Breast epithelium (tissue), 4 donors: ENCODE data around the gene NFIB. TPM values are rescaled to one million over a fixed set of nuclear protein-coding genes. Genes with fewer than 3 reads are reported as not detected.

ENCODE experiments used
- DNase-seq, 2 donors: peaks; one replicate each; pipeline ENCODE4 v3.0.0-alpha.2; 2019; ENCODE audit warnings: low spot score in 2 of 2
- H3K27ac ChIP-seq, 2 donors: fragments of 200-600 bp; sonication (generic) in 1 of 2; one replicate each; pipeline ENCODE4 v1.5.1; 2016 to 2019; ENCODE audit warnings: mild to moderate bottlenecking in 1 of 2
- H3K27me3 ChIP-seq, 2 donors: fragments of 200-600 bp; sonication (generic) in 1 of 2; one replicate each; pipeline versions ENCODE4 v1.5.1 to v1.6.0; 2017 to 2019; ENCODE audit warnings: control low read depth in 1 of 2, mild to moderate bottlenecking in 1 of 2
- H3K36me3 ChIP-seq: fragments of 200-600 bp; one replicate; pipeline ENCODE4 v1.5.1; 2019
- H3K4me1 ChIP-seq, 2 donors: fragments of 200-600 bp; sonication (generic); one replicate each; pipeline ENCODE4 v1.5.1; 2016 to 2019; ENCODE audit warnings: control low read depth in 1 of 2
- H3K4me3 ChIP-seq, 3 donors: fragments of 200-600 bp; sonication (generic); 1 replicate in 2 of 3; 2 replicates in 1 of 3; pipeline ENCODE4 v1.5.1; 2016 to 2019; ENCODE audit warnings: mild to moderate bottlenecking in 3 of 3, moderate library complexity in 2 of 3
- H3K9me3 ChIP-seq, 2 donors: fragments of 200-600 bp; sonication (generic) in 1 of 2; one replicate each; pipeline ENCODE4 v1.5.1; 2016 to 2019; ENCODE audit warnings: control low read depth in 1 of 2
- CTCF ChIP-seq, 3 donors: fragments of 450-650 bp; IDR thresholded peaks; one replicate each; pipeline ENCODE4 v1.5.1; 2016 to 2017; ENCODE audit warnings: antibody characterized with exemption in 3 of 3, mild to moderate bottlenecking in 3 of 3, moderate library complexity in 3 of 3
- POLR2A ChIP-seq: fragments of 450-650 bp; IDR thresholded peaks from one replicate; pipeline ENCODE4 v1.6.1; 2016; ENCODE audit warnings: antibody characterized with exemption, mild to moderate bottlenecking, moderate library complexity
- POLR2AphosphoS5 ChIP-seq, 3 donors: sonication (generic); formaldehyde crosslinking; IDR thresholded peaks; one replicate each; pipeline ENCODE4 v1.6.1; 2017; ENCODE audit warnings: antibody characterized with exemption in 3 of 3
- intact Hi-C: fragments of 100-400 bp; cut with DNase I; formaldehyde crosslinking; loops from one replicate; pipeline ENCODE4 v1.15.1; 2023; ENCODE audit warnings: low total_unique reads
- total RNA-seq, 3 donors: library from RNA; depleted of rRNA; stranded (reverse); fragments of >200 nt; gene quantifications; one replicate each; pipeline ENCODE4 v1.1.0, GENCODE V29; 2016

The NFIB gene
- total RNA-seq, 3 donors from 2014 or later: 95.2 to 237 (median 105) TPM

DNA sequence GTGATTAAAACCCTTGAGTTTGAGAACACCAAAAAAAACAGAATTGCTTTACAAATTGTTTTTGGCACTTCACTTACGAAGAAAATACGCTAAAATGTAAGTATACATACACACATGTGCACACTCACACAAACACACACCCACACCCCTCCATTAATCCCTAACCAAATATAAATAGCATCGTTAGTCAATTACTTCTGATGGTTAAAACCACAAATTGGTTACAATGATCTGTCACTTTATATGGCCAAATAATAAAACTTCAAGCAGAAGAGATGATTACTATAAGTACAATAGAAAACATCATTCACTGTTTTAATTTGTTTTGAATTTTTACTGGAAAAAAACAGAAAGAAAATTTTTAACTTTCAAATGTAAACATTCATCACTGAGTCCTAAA lies 103.5 kb downstream of the NFIB start:
- H3K9me3 ChIP-seq: no peaks in the 10 kb centered on the region
- no peak for DNase-seq
- H3K36me3 ChIP-seq: no peaks in the 10 kb centered on the region
- H3K4me3 ChIP-seq: no peak overlapping the region
- H3K27ac ChIP-seq: peak overlapping the region in 1 of 2 donors; percentile 1
- intact Hi-C loops: no loop called here
- TF ChIP-seq POLR2A (no peak), POLR2AphosphoS5 (IDR thresholded peaks at IDR 0.05) (no peak)
- peaks cover 4 to 11% of the 10 kb centered on the region in 2 donors for H3K4me1 ChIP-seq
- H3K27me3 ChIP-seq: no peaks in the 10 kb centered on the region

DNA sequence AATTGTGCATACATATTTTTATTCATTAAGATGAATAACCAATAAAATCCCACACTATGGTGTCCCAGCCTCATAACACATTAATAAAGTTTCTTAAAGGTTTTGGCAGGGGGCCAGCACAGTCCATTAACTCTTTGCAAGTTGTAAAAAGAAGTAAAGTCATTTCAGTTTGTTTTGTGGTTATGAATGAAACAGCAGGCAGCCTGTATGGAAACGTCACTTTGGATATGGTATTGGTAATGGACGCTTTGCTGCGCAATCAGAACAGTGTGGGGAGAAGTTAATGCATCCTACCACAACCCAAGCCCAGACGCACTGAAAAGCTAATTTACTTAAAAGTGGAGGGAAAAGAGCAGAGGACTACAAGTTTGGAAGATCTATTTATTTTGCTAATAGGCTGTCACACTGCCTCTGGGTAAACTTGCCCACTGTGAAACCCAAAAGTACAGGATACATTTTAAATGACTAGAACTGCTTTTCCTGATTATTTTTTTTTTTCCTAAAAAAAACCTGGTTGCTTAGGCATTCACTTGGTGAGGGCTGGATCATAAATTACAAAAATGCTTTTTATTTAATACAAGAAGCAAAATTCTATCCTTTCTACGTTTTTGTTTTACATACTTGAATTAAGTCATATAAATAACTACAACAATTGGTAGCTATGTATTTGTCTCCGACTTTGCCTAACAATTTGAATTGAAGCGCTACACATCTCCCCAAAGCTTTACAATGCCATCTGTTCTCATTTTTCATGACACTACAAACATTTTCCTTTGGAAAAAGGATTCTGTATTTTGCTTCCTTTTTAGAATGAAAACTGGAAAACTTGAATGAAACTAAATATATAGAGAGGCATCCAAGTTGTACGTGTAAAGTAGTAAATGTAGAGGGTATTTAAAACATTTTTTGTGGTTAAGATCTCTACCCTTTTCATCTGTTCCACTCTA lies 104.3 kb downstream of the NFIB start:
- no peaks in the 10 kb centered on the region for H3K9me3 ChIP-seq
- no peaks in the 10 kb centered on the region for H3K27me3 ChIP-seq
- H3K4me3 ChIP-seq: no peak overlapping the region
- intact Hi-C loops: no loop called here
- H3K4me1 ChIP-seq: peaks cover 2 to 11% of the 10 kb centered on the region in 2 donors
- no peak for DNase-seq
- H3K27ac ChIP-seq: peak overlapping the region in 1 of 2 donors; percentile 1
- TF ChIP-seq POLR2AphosphoS5 (IDR thresholded peaks at IDR 0.05) (no peak), CTCF (IDR thresholded peaks at IDR 0.05) (no peak), POLR2A (no peak)
- no peaks in the 10 kb centered on the region for H3K36me3 ChIP-seq

DNA sequence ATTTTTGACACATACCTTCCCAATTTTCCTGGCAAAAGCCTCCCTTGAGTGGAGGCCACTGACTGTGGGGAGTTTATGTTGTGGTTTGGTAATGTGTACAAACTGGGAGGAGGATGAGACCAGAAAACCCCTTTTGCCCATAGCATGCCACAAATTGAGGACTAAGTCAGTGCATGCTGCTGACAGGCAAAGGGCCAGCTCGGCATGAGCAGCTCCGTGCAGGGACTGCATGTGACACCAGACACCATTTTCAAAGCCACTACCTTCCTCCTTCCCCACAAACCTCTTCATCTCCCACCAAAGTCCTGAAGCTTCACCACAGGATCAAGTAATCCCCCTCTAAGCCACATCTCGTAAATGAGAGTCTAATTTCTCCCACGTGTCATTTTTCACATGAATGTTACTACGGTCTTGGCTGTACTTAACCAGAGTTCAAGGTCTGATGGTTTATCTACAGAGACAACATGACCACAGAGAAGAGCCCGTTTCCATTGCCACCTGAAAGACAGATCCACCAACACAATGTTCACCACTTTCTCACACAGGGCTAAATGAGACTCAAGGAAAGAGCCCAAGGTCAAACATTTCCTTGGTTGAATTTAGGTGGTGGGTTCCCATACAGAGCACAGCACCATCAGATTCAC lies 106.5 kb downstream of the NFIB start:
- Histone ChIP-seq H3K27me3 (no peaks in the 10 kb centered on the region), H3K4me3 (no peak overlapping the region), H3K9me3 (no peaks in the 10 kb centered on the region), H3K36me3 (no peaks in the 10 kb centered on the region), H3K4me1 (peaks cover 0 to 10% of the 10 kb centered on the region in 2 donors), H3K27ac (no peak overlapping the region)
- TF ChIP-seq POLR2AphosphoS5 (IDR thresholded peaks at IDR 0.05) (no peak), CTCF (IDR thresholded peaks at IDR 0.05) (no peak), POLR2A (no peak)
- DNase-seq: no peak
- intact Hi-C loops: no loop called here

DNA sequence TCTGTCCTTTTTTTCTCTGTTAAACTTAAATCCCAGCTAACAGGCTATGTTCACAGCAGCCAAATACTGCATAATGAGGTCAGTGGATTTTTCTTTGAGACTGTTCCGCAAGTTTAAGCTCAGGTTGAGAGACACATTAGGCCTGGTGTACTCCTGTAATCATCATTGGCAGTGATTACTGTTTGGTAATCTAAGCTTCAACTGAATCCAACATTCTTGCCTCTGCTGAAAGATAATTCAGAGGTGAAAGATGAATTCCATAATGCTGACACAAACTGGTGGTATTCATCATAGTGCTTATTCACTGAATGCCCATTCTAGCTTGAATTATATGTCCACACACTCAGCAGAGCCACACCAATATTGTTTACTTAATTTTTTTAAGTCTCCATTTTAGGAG lies 108.5 kb downstream of the NFIB start:
- no peaks in the 10 kb centered on the region for H3K36me3 ChIP-seq
- no peak for DNase-seq
- H3K4me1 ChIP-seq: peaks cover 0 to 3% of the 10 kb centered on the region in 2 donors
- H3K27ac ChIP-seq: peak overlapping the region; percentile 35 to 57
- no peaks in the 10 kb centered on the region for H3K9me3 ChIP-seq
- intact Hi-C loops: no loop called here
- H3K27me3 ChIP-seq: no peaks in the 10 kb centered on the region
- TF ChIP-seq CTCF (IDR thresholded peaks at IDR 0.05): no peak
- no peak overlapping the region for H3K4me3 ChIP-seq

DNA sequence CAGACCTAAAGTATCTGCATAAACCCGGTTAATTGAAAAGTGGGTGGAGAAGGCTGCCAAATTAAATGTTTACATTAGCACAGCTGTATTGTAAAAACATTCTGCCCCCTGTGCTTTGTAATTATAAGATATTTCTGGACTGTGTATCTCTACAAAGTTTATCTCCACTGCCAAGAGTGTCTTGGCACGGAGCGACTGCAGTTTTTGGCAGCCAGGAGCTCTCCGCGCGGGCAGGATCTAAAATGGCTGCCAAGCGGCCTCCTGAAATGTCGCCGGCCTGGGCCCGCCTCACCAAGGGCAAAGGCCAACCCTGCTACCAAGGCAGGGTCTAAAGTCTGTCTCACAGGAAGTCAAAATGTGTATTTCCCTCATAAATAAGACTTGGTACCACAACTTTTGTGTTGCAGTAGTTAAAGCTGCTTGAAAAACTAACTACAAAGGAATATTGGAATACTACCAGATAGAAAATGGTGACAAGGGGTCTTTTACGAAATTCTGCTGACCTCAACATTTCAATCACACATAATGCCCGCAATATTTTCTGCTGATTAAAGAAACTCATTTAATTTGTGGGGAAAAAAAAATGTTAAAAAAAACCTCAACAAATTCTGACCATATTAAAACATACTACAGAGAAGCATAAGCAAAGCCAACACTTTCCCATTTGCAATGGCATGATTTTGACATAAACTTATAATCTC lies 110.4 kb downstream of the NFIB start:
- Histone ChIP-seq H3K27ac (peak overlapping the region; percentile 75 to 81), H3K36me3 (no peaks in the 10 kb centered on the region), H3K27me3 (no peaks in the 10 kb centered on the region), H3K4me3 (peak overlapping the region in 1 of 3 donors; percentile 39), H3K4me1 (peaks cover 0 to 14% of the 10 kb centered on the region in 2 donors), H3K9me3 (no peaks in the 10 kb centered on the region)
- TF ChIP-seq CTCF (IDR thresholded peaks at IDR 0.05) (no peak), POLR2A (no peak), POLR2AphosphoS5 (IDR thresholded peaks at IDR 0.05) (no peak)
- intact Hi-C loops: no loop called here
- DNase-seq: peak in 1 of 2 donors; percentile 61
